Loucy (cell line): ENCODE results near the gene HMGCS2.

ENCODE experiments used
- H2AFZ ChIP-seq: fragments of 200-600 bp; sonication (generic); 2 replicates; pipeline ENCODE4 v1.6.0; 2016; ENCODE audit warnings: antibody characterized with exemption, mild to moderate bottlenecking, low read length, moderate library complexity
- H3F3A ChIP-seq: fragments of 200-600 bp; 2 replicates; pipeline ENCODE4 v1.6.0; 2016; ENCODE audit warnings: antibody characterized with exemption, low read depth, mild to moderate bottlenecking
- H3K27me3 ChIP-seq: fragments of 200-600 bp; sonication (generic); 2 replicates; pipeline ENCODE4 v1.6.1; 2014; ENCODE audit warnings: low read length, mild to moderate bottlenecking; ENCODE audit not compliant: insufficient read depth, poor library complexity, severe bottlenecking
- H3K36me3 ChIP-seq: fragments of 200-600 bp; sonication (generic); 2 replicates; pipeline ENCODE4 v1.6.1; 2016; ENCODE audit warnings: low read length; ENCODE audit not compliant: insufficient read depth
- H3K4me1 ChIP-seq: fragments of 200-600 bp; sonication (generic); 2 replicates; pipeline ENCODE4 v1.5.1; 2014; ENCODE audit warnings: low read length, mild to moderate bottlenecking; ENCODE audit not compliant: insufficient read depth, poor library complexity, severe bottlenecking
- H3K4me2 ChIP-seq: fragments of 200-600 bp; sonication (generic); 2 replicates; pipeline ENCODE4 v1.6.0; 2014; ENCODE audit warnings: antibody characterized with exemption, low read length, low read depth, mild to moderate bottlenecking; ENCODE audit not compliant: poor library complexity, severe bottlenecking
- H3K4me3 ChIP-seq: fragments of 200-600 bp; sonication (generic); 2 replicates; pipeline ENCODE4 v1.5.1; 2014; ENCODE audit warnings: low read length, mild to moderate bottlenecking, mixed read lengths; ENCODE audit not compliant: poor library complexity, severe bottlenecking
- H3K79me2 ChIP-seq: fragments of 200-600 bp; sonication (generic); 2 replicates; pipeline ENCODE4 v1.6.1; 2014; ENCODE audit warnings: low read length; ENCODE audit not compliant: insufficient read depth
- H3K9ac ChIP-seq: fragments of 200-600 bp; sonication (generic); 2 replicates; pipeline ENCODE4 v1.6.0; 2014; ENCODE audit warnings: mild to moderate bottlenecking, low read depth, low read length, moderate library complexity; ENCODE audit not compliant: poor library complexity, severe bottlenecking
- H3K9me2 ChIP-seq: fragments of 200-600 bp; sonication (generic); replicated peaks from 2 replicates; pipeline ENCODE4 v1.6.1; 2016; ENCODE audit warnings: low read depth, low read length, mixed read lengths
- H3K9me3 ChIP-seq: fragments of 200-600 bp; sonication (generic); 2 replicates; pipeline ENCODE4 v1.6.1; 2014; ENCODE audit warnings: mild to moderate bottlenecking, antibody characterized with exemption, low read length, low read depth; ENCODE audit not compliant: insufficient read depth
- H4K20me1 ChIP-seq: fragments of 200-600 bp; sonication (generic); 2 replicates; pipeline ENCODE4 v1.6.0; 2014; ENCODE audit warnings: antibody characterized with exemption, low read length, mild to moderate bottlenecking; ENCODE audit not compliant: insufficient read depth, poor library complexity, severe bottlenecking
- CTCF ChIP-seq: fragments of 200-600 bp; sonication (generic); conservative IDR thresholded peaks from 2 replicates; pipeline ENCODE4 v1.5.1; 2014; ENCODE audit warnings: mild to moderate bottlenecking, antibody characterized with exemption, low read length
- EZH2phosphoT487 ChIP-seq: fragments of 200-600 bp; IDR thresholded peaks from 2 replicates; pipeline ENCODE4 v1.6.1; 2018; ENCODE audit warnings: antibody characterized with exemption, mild to moderate bottlenecking, moderate library complexity, borderline replicate concordance

HMGCS2 gene

GRCh38 chr1:119762953-119763352, 5.8 kb downstream of the HMGCS2 start:
- no peaks in the 10 kb centered on the region for H3K79me2 ChIP-seq
- H2AFZ ChIP-seq, result no peak overlapping the region
- TF ChIP-seq CTCF (no peak), EZH2phosphoT487 (no peak)
- no peak overlapping the region for H3K4me2 ChIP-seq
- no peaks in the 10 kb centered on the region for H3K9me2 ChIP-seq
- H4K20me1 ChIP-seq, result no peaks in the 10 kb centered on the region
- H3K9me3 ChIP-seq, result no peaks in the 10 kb centered on the region
- no peaks in the 10 kb centered on the region for H3K36me3 ChIP-seq
- H3K9ac ChIP-seq, result no peak overlapping the region
- no peaks in the 10 kb centered on the region for H3F3A ChIP-seq
- no peak overlapping the region for H3K4me3 ChIP-seq
- H3K27me3 ChIP-seq, result no peaks in the 10 kb centered on the region
- no peaks in the 10 kb centered on the region for H3K4me1 ChIP-seq

- H2AFZ ChIP-seq, result no peak overlapping the region
- no peaks in the 10 kb centered on the region for H3K4me1 ChIP-seq
- no peak overlapping the region for H3K4me3 ChIP-seq
- H3K36me3 ChIP-seq, result no peaks in the 10 kb centered on the region
- no peak overlapping the region for H3K4me2 ChIP-seq
- no peaks in the 10 kb centered on the region for H4K20me1 ChIP-seq
- no peaks in the 10 kb centered on the region for H3K9me3 ChIP-seq
- no peak overlapping the region for H3K9ac ChIP-seq
- H3K27me3 ChIP-seq, result no peaks in the 10 kb centered on the region
- no peaks in the 10 kb centered on the region for H3F3A ChIP-seq
- H3K9me2 ChIP-seq, result no peaks in the 10 kb centered on the region
- no peaks in the 10 kb centered on the region for H3K79me2 ChIP-seq
- TF ChIP-seq EZH2phosphoT487 (no peak), CTCF (no peak)
Measured at GRCh38 chr1:119762409-119762808, 6.3 kb downstream of the HMGCS2 start.

- Histone ChIP-seq H2AFZ (no peak overlapping the region), H3K9ac (no peak overlapping the region), H3K36me3 (no peaks in the 10 kb centered on the region), H3K27me3 (no peaks in the 10 kb centered on the region), H3K79me2 (no peaks in the 10 kb centered on the region), H3K9me2 (no peaks in the 10 kb centered on the region), H3K9me3 (no peaks in the 10 kb centered on the region), H3F3A (no peaks in the 10 kb centered on the region), H4K20me1 (no peaks in the 10 kb centered on the region), H3K4me3 (no peak overlapping the region), H3K4me1 (no peaks in the 10 kb centered on the region), H3K4me2 (no peak overlapping the region)
- TF ChIP-seq CTCF (no peak), EZH2phosphoT487 (no peak)
Measured at GRCh38 chr1:119758584-119758983, 10.1 kb downstream of the HMGCS2 start.
